MCF 10A (cell line): ENCODE results near the gene FANCD2. TPM values are rescaled to one million over a fixed set of nuclear protein-coding genes. Genes with fewer than 3 reads are reported as not detected.
"Not testable (repeated sequence)": the region's sequence is repeated elsewhere in the genome, so short reads cannot be mapped to it uniquely, and the experiment has no call there.

Experiments
- BruUV-seq: library from RNA; stranded (reverse); fragments of 400-500 nt; replicated peaks from 2 replicates; lab custom pipeline; 2021; lab: Mats Ljungman, UMichigan
- CTCF ChIA-PET: fragments of 300-600 bp; sonication (Branson Sonifier 250); formaldehyde crosslinking; extraction: SDS; loops from one replicate; lab custom pipeline; 2021; ENCODE audit warnings: antibody characterized with exemption, inconsistent platforms; lab: Yijun Ruan, JAX
- POLR2A ChIA-PET: fragments of 300-600, 350-650 bp; sonication (Branson Sonifier 250); formaldehyde crosslinking; extraction: SDS; loops from one replicate; lab custom pipeline; 2020; ENCODE audit warnings: antibody characterized with exemption, inconsistent platforms; lab: Yijun Ruan, JAX
- DNase-seq: peaks from one replicate; pipeline ENCODE4 v3.0.0-alpha.2; 2018; ENCODE audit not compliant: unreplicated experiment
- H3K27ac Mint-ChIP-seq: one replicate; pipeline ENCODE4 v1.8.0; 2022; ENCODE audit warnings: mild to moderate bottlenecking, low read depth, mixed read lengths; ENCODE audit not compliant: unreplicated experiment
- H3K27me3 Mint-ChIP-seq: one replicate; pipeline ENCODE4 v1.8.0; 2022; ENCODE audit warnings: mixed read lengths; ENCODE audit not compliant: insufficient read depth, unreplicated experiment
- H3K36me3 Mint-ChIP-seq: one replicate; pipeline ENCODE4 v1.8.0; 2022; ENCODE audit warnings: mild to moderate bottlenecking, moderate library complexity, mixed read lengths; ENCODE audit not compliant: insufficient read depth, unreplicated experiment
- H3K4me1 Mint-ChIP-seq: one replicate; pipeline ENCODE4 v1.8.0; 2022; ENCODE audit warnings: mixed read lengths; ENCODE audit not compliant: insufficient read depth, unreplicated experiment
- H3K4me3 Mint-ChIP-seq: one replicate; pipeline ENCODE4 v1.8.0; 2022; ENCODE audit warnings: mild to moderate bottlenecking, moderate library complexity, mixed read lengths; ENCODE audit not compliant: unreplicated experiment
- H3K9me3 Mint-ChIP-seq: one replicate; pipeline ENCODE4 v1.8.0; 2022; ENCODE audit warnings: mixed read lengths; ENCODE audit not compliant: unreplicated experiment
- intact Hi-C: fragments of 100-400 bp; cut with micrococcal nuclease; formaldehyde crosslinking; loops from 2 replicates; pipeline ENCODE4 v1.14.1; 2022
- total RNA-seq: library from RNA; stranded (reverse); gene quantifications from 2 replicates; pipeline ENCODE4 v1.2.3, GENCODE V29; 2022
- TF ChIP-seq, protein P1 (sequence below): fragments of 200-600 bp; IDR thresholded peaks from one replicate; pipeline ENCODE4 v1.8.0; 2022; ENCODE audit warnings: antibody characterized with exemption, mild to moderate bottlenecking; ENCODE audit not compliant: unreplicated experiment

Gene FANCD2
- total RNA-seq, 1 experiment from 2014 or later: 24.6 TPM

DNA sequence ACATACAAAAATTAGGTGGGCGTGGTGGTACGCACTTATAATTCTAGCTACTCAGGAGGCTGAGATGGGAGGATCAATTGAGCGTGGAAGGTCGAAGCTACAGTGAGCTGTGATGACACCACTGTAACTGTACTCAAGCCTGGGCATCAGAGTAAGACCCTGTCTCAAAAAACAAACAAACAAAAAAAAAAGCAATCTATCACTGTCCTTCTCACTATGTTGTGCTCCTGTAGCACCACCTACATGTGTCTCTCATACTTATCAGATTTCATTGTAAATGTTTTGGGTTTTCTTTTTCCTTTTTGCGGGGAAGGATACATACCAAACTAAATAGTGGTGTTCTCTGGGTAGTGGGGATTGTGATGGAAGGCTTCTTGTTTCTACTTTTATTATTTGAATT is 14.8 kb downstream of the FANCD2 start:
- Mint-ChIP-seq H3K9me3 (no peaks in the 10 kb centered on the region), H3K27ac (no peak overlapping the region), H3K27me3 (no peaks in the 10 kb centered on the region), H3K36me3 (peaks cover 29% of the 10 kb centered on the region), H3K4me3 (no peak overlapping the region), H3K4me1 (no peaks in the 10 kb centered on the region)
- ChIA-PET CTCF (interaction anchor here (0.6 to 1.8 kb wide), 5 partner anchors 53 to 327 kb away, joined by 3 to 7 read pairs (median 3); no protein-coding TSS in a partner anchor), POLR2A (interaction anchor here (0.6 to 1.0 kb wide), 2 partner anchors 18 to 218 kb away, joined by 3 to 6 read pairs; no protein-coding TSS in a partner anchor)
- TF ChIP-seq, protein P1, sequence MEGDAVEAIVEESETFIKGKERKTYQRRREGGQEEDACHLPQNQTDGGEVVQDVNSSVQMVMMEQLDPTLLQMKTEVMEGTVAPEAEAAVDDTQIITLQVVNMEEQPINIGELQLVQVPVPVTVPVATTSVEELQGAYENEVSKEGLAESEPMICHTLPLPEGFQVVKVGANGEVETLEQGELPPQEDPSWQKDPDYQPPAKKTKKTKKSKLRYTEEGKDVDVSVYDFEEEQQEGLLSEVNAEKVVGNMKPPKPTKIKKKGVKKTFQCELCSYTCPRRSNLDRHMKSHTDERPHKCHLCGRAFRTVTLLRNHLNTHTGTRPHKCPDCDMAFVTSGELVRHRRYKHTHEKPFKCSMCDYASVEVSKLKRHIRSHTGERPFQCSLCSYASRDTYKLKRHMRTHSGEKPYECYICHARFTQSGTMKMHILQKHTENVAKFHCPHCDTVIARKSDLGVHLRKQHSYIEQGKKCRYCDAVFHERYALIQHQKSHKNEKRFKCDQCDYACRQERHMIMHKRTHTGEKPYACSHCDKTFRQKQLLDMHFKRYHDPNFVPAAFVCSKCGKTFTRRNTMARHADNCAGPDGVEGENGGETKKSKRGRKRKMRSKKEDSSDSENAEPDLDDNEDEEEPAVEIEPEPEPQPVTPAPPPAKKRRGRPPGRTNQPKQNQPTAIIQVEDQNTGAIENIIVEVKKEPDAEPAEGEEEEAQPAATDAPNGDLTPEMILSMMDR: no peak
- intact Hi-C loops: no loop called here
- no TSS peak for BruUV-seq
- no peak for DNase-seq

DNA sequence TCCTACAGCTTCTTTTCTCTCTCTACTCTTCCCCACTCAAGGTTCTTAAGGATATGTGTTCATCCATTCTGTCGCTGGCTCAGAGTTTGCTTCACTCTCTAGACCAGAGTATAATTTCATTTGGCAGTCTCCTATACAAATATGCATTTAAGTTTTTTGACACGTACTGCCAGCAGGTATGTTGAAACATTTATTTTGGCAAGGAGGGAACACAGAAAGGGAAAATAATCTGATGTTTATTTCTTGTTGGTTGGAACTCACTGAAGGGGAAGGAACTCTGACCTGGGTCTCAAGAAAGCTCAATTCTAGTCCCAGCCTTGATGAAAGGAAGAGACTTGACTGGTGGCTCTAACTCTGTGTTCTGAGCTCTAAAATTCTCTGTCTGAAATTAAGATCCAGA is 21.6 kb downstream of the FANCD2 start:
- POLR2A ChIA-PET: interaction anchor here (0.6 to 1.4 kb wide), 4 partner anchors 11 to 94 kb away, joined by 3 to 8 read pairs (median 3); partner anchors contain the start of gene VHL
- no peak overlapping the region for H3K4me3 Mint-ChIP-seq
- DNase-seq: peak; percentile 41

DNA sequence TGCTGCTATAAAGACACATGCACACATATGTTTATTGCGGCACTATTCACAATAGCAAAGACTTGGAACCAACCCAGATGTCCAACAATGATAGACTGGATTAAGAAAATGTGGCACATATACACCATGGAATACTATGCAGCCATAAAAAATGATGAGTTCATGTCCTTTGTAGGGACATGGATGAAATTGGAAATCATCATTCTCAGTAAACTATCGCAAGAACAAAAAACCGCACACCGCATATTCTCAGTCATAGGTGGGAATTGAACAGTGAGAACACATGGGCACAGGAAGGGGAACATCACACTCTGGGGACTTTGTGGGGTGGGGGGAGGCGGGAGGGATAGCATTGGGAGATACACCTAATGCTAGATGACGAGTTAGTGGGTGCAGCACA is 26.8 kb downstream of the FANCD2 start:
- CTCF ChIA-PET, H3K4me1 Mint-ChIP-seq, POLR2A ChIA-PET, H3K4me3 Mint-ChIP-seq, BruUV-seq, H3K9me3 Mint-ChIP-seq, H3K27ac Mint-ChIP-seq, H3K36me3 Mint-ChIP-seq, DNase-seq, H3K27me3 Mint-ChIP-seq, intact Hi-C loops: not testable (repeated sequence)

More for the DNA sequence above, 21.6 kb downstream of the FANCD2 start:
- H3K27me3 Mint-ChIP-seq: no peaks in the 10 kb centered on the region
- TF ChIP-seq, protein P1: no peak
- BruUV-seq: no TSS peak
- no peaks in the 10 kb centered on the region for H3K4me1 Mint-ChIP-seq
- H3K9me3 Mint-ChIP-seq: no peaks in the 10 kb centered on the region
- H3K27ac Mint-ChIP-seq: no peak overlapping the region
- intact Hi-C loops: no loop called here
- peaks cover 14% of the 10 kb centered on the region for H3K36me3 Mint-ChIP-seq
- CTCF ChIA-PET: no interaction called here

DNA sequence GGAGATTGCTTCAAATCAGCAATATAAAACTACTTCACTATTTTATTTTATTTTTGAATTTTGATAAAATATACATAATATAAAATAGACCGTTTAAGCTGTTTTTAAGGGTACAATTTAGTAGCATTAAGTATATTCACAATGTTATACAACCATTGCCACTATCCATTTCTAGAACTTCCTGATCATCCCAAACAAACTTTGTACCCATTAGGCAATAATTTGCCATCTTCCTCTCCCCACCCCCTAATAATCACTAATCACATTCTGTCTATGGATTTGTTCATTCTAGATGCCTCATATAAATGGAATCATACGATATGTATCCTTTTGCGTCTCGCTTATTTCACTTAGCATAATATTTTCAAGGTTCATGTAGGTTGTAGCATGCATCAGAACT is 28.9 kb downstream of the FANCD2 start:
- no TSS peak for BruUV-seq

DNA sequence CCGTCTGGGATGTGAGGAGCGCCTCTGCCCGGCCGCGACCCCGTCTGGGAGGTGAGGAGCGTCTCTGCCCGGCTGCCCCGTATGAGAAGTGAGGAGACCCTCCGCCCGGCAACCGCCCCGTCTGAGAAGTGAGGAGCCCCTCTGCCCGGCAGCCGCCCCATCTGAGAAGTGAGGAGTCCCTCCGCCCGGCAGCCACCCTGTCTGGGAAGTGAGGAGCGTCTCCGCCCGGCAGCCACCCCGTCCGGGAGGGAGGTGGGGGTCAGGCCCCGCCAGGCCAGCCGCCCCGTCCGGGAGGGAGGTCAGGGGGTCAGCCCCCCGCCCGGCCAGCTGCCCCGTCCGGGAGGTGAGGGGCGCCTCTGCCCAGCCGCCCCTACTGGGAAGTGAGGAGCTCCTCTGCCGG is 43.8 kb downstream of the FANCD2 start:
- H3K27me3 Mint-ChIP-seq, POLR2A ChIA-PET, BruUV-seq, H3K4me3 Mint-ChIP-seq, H3K4me1 Mint-ChIP-seq, H3K27ac Mint-ChIP-seq, CTCF ChIA-PET, DNase-seq, intact Hi-C loops: not testable (repeated sequence)
- Mint-ChIP-seq H3K36me3 (peaks cover 24% of the 10 kb centered on the region), H3K9me3 (peaks cover 12% of the 10 kb centered on the region)

More for the DNA sequence above, 28.9 kb downstream of the FANCD2 start:
- DNase-seq: no peak
- ChIA-PET CTCF (interaction anchor here (1.2 kb wide), 1 partner anchor 13 kb away, joined by 4 read pairs; no protein-coding TSS in a partner anchor), POLR2A (interaction anchor here (1.4 kb wide), 1 partner anchor 60 kb away, joined by 5 read pairs; the partner anchor contains the start of gene BRK1)
- H3K9me3 Mint-ChIP-seq: no peaks in the 10 kb centered on the region
- H3K4me3 Mint-ChIP-seq: no peak overlapping the region
- intact Hi-C loops: no loop called here
- H3K4me1 Mint-ChIP-seq: no peaks in the 10 kb centered on the region
- H3K36me3 Mint-ChIP-seq: peaks cover 8% of the 10 kb centered on the region
- TF ChIP-seq, protein P1: no peak
- no peak overlapping the region for H3K27ac Mint-ChIP-seq
- H3K27me3 Mint-ChIP-seq: no peaks in the 10 kb centered on the region
